ENCODE data around the gene REEP3.

Gene REEP3

DNA sequence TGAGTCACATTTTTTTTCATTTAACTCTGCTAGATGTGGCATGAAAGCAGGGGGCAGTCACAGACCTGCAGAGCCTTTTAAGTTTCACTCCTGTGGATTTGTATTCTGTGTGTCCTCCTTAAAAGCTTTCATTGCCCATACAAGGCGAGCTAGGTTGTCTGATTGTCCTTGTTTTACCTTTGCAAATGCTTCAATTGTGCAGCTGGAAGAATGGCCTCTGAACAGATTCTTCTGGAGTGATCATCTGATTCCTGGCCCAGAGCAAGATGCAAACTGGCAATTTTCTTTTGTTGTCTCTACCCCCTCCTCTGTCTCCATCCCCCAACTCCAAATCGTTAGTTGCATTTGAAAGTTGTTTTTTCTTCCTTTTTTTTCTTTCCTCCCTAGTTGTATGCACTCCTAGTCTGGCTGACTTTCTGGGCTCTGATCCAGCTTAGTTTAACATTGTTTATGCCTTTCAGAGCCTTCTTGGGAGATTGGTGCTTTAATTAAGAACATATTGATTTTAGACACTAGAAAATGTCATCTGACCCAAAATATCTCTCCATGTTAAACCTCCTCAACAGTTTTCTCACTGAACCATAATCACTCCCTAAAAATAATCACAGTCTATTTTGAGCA is 150.2 kb downstream of the REEP3 start:
- Histone ChIP-seq H3K4me3 (ENCODE audit: low read length) (no peak overlapping the region), H3K27me3 (replicated peaks; ENCODE audit: insufficient read depth, low read length) (no peaks in the 10 kb centered on the region), H3K9me2 (replicated peaks; ENCODE audit: insufficient read depth, low read length) (no peaks in the 10 kb centered on the region), H3K79me2 (ENCODE audit: low read length) (no peaks in the 10 kb centered on the region), H3K9ac (ENCODE audit: low read length) (no peak overlapping the region), H3K4me1 (ENCODE audit: low read length) (no peaks in the 10 kb centered on the region), H3K36me3 (replicated peaks; ENCODE audit: insufficient read depth, low read length) (no peaks in the 10 kb centered on the region), H4K20me1 (ENCODE audit: insufficient read depth, low read length) (no peaks in the 10 kb centered on the region), H3F3A (ENCODE audit: insufficient read depth, low read length) (no peaks in the 10 kb centered on the region), H3K27ac (ENCODE audit: low read length) (no peak overlapping the region), H3K9me3 (replicated peaks; ENCODE audit: insufficient read depth, low read length) (no peaks in the 10 kb centered on the region), H2AFZ (ENCODE audit: low read length) (no peak overlapping the region), H3K4me2 (ENCODE audit: low read depth, low read length) (no peak overlapping the region)
- no peak for DNase-seq
- TF ChIP-seq CTCF (IDR thresholded peaks at IDR 0.05; ENCODE audit: low read length) (no peak), EZH2 (optimal IDR thresholded peaks at IDR 0.05; ENCODE audit: low read depth, low read length) (no peak), EZH2phosphoT487 (IDR thresholded peaks at IDR 0.05; ENCODE audit: low read length) (no peak)

DNA sequence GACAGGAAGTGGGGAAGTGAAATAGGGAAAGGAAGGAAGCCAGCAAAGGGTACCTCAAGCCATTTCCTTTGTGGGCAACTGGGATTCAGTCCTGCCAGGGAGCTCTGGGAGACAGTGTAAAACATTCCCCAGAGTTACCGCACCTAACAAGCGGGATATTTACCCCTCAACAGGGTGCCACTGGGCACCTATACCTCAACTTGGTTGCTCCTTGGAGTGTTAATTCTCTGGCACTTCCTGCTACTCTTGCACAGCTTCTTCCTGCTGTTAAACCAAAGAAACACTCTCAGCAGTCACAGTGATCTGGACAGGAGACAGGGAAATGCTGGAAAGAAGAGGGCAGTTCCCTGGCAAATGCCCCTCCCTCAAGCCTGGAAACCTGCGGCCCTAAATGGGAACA is 151.3 kb downstream of the REEP3 start:
- DNase-seq, result no peak
- TF ChIP-seq EZH2 (optimal IDR thresholded peaks at IDR 0.05; ENCODE audit: low read depth, low read length), result no peak
- no peak for TF ChIP-seq EZH2phosphoT487 (IDR thresholded peaks at IDR 0.05; ENCODE audit: low read length)
- no peak for TF ChIP-seq CTCF (IDR thresholded peaks at IDR 0.05; ENCODE audit: low read length)
- H2AFZ ChIP-seq (ENCODE audit: low read length), result no peak overlapping the region

DNA sequence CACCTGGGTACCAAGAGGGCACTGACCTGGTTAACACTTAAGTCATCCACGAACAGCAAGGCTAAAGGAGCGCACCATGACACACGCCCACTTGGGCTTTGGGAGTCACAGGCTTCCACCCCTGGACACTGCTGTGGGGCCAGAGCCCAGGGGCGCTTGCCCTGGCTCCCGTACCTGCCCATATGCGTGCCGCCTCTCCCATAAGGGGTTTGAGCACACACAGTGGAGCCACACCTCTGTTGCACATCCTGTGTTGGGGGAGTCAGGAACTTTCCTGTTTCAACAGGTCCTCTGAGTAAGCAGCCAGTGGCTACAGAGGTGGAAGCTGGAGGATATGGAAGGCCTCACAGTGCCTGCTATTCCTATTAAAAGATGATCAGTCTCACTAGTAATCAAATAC is 152.0 kb downstream of the REEP3 start:
- H3K9me3 ChIP-seq (replicated peaks; ENCODE audit: insufficient read depth, low read length), result no peaks in the 10 kb centered on the region
- H4K20me1 ChIP-seq (ENCODE audit: insufficient read depth, low read length), result no peaks in the 10 kb centered on the region
- DNase-seq, result no peak
- H2AFZ ChIP-seq (ENCODE audit: low read length), result no peak overlapping the region
- TF ChIP-seq EZH2 (optimal IDR thresholded peaks at IDR 0.05; ENCODE audit: low read depth, low read length) (no peak), EZH2phosphoT487 (IDR thresholded peaks at IDR 0.05; ENCODE audit: low read length) (no peak), CTCF (IDR thresholded peaks at IDR 0.05; ENCODE audit: low read length) (no peak)
- no peaks in the 10 kb centered on the region for H3K4me1 ChIP-seq (ENCODE audit: low read length)
- H3K27ac ChIP-seq (ENCODE audit: low read length), result no peak overlapping the region
- H3K27me3 ChIP-seq (replicated peaks; ENCODE audit: insufficient read depth, low read length), result no peaks in the 10 kb centered on the region
- H3K9me2 ChIP-seq (replicated peaks; ENCODE audit: insufficient read depth, low read length), result no peaks in the 10 kb centered on the region
- H3F3A ChIP-seq (ENCODE audit: insufficient read depth, low read length), result no peaks in the 10 kb centered on the region
- H3K9ac ChIP-seq (ENCODE audit: low read length), result no peak overlapping the region
- no peak overlapping the region for H3K4me2 ChIP-seq (ENCODE audit: low read depth, low read length)
- H3K4me3 ChIP-seq (ENCODE audit: low read length), result no peak overlapping the region
- no peaks in the 10 kb centered on the region for H3K36me3 ChIP-seq (replicated peaks; ENCODE audit: insufficient read depth, low read length)
- H3K79me2 ChIP-seq (ENCODE audit: low read length), result no peaks in the 10 kb centered on the region

More for the DNA sequence above, 151.3 kb downstream of the REEP3 start:
- Histone ChIP-seq H3K9me2 (replicated peaks; ENCODE audit: insufficient read depth, low read length) (no peaks in the 10 kb centered on the region), H3F3A (ENCODE audit: insufficient read depth, low read length) (no peaks in the 10 kb centered on the region), H3K4me1 (ENCODE audit: low read length) (no peaks in the 10 kb centered on the region), H4K20me1 (ENCODE audit: insufficient read depth, low read length) (no peaks in the 10 kb centered on the region), H3K4me2 (ENCODE audit: low read depth, low read length) (no peak overlapping the region), H3K36me3 (replicated peaks; ENCODE audit: insufficient read depth, low read length) (no peaks in the 10 kb centered on the region), H3K4me3 (ENCODE audit: low read length) (no peak overlapping the region), H3K27ac (ENCODE audit: low read length) (no peak overlapping the region), H3K27me3 (replicated peaks; ENCODE audit: insufficient read depth, low read length) (no peaks in the 10 kb centered on the region), H3K9me3 (replicated peaks; ENCODE audit: insufficient read depth, low read length) (no peaks in the 10 kb centered on the region), H3K79me2 (ENCODE audit: low read length) (no peaks in the 10 kb centered on the region), H3K9ac (ENCODE audit: low read length) (no peak overlapping the region)

Data from MM.1S (cell line).